Ovary (tissue), 9 donors: ENCODE measurements around the gene TGDS. TPM values are rescaled to one million over a fixed set of nuclear protein-coding genes. Genes with fewer than 3 reads are reported as not detected.
"Not testable (repeated sequence)": the region's sequence is repeated elsewhere in the genome, so short reads cannot be mapped to it uniquely, and the experiment has no call there.

Source experiments
- DNase-seq, 5 donors: peaks; one replicate each; pipeline ENCODE4 v3.0.0-alpha.2; 2019 to 2020
- H3K27ac ChIP-seq, 2 donors: fragments of 200-600 bp; one replicate each; pipeline versions ENCODE4 v1.5.1 to v1.8.0; 2019 to 2022
- H3K27me3 ChIP-seq: fragments of 200-600 bp; one replicate; pipeline ENCODE4 v1.8.0; 2022
- H3K36me3 ChIP-seq: fragments of 200-600 bp; sonication (generic); one replicate; pipeline ENCODE4 v1.5.1; 2019
- H3K4me1 ChIP-seq: one replicate; pipeline ENCODE4 v1.8.1; 2013; ENCODE audit warnings: mild to moderate bottlenecking, moderate library complexity; ENCODE audit not compliant: insufficient read depth
- H3K4me3 ChIP-seq: fragments of 200-600 bp; sonication (generic); one replicate; pipeline ENCODE4 v1.5.1; 2017
- H3K9me3 ChIP-seq, 2 donors: fragments of 200-600 bp in 1 of 2; sonication (generic) in 1 of 2; one replicate each; pipeline versions ENCODE4 v1.5.1 to v1.8.1; 2013 to 2019; ENCODE audit warnings: mild to moderate bottlenecking in 1 of 2, moderate library complexity in 1 of 2
- CTCF ChIP-seq, 3 donors: fragments of 450-650 bp in 2 of 3; fragments of 200-600 bp in 1 of 3; IDR thresholded peaks; one replicate each; pipeline versions ENCODE4 v1.5.1 to v1.8.0; 2016 to 2022; ENCODE audit warnings: antibody characterized with exemption in 3 of 3, mild to moderate bottlenecking in 1 of 3
- EP300 ChIP-seq: sonication (generic); formaldehyde crosslinking; IDR thresholded peaks from one replicate; pipeline ENCODE4 v1.6.1; 2017; ENCODE audit warnings: antibody characterized with exemption
- POLR2A ChIP-seq: fragments of 450-650 bp; IDR thresholded peaks from one replicate; pipeline ENCODE4 v1.6.1; 2017; ENCODE audit warnings: antibody characterized with exemption, mild to moderate bottlenecking, moderate library complexity
- WGBS, 3 donors: extraction: QIAGEN DNeasy Blood & Tissue Kit in 1 of 3; methylation state at CpG; one replicate each; pipeline versions ENCODE4 v1.1.5 to v1.1.7; 2013 to 2017; 5-methylcytosine and 5-hydroxymethylcytosine counted together
- intact Hi-C, 4 donors: fragments of 100-400 bp; cut with DNase I; formaldehyde crosslinking; loops; one replicate each; pipeline versions ENCODE4 v1.11.0 to v1.15.1; 2022 to 2023
- polyA plus RNA-seq, 2 donors: library from polyadenylated mRNA; stranded (reverse); fragments of 200-250 nt in 1 of 2; fragments of 350-450 nt in 1 of 2; fragmentation: Illumina TruSeq in 1 of 2; extraction: RNeasy Lipid Tissue Mini Kit (QIAGEN cat#74804) in 1 of 2; gene quantifications; one replicate each; pipeline ENCODE4 v1.2.3, GENCODE V29; 2013 to 2014
- total RNA-seq, 7 donors: library from RNA; depleted of rRNA in 2 of 7; stranded (reverse); fragments of >200 nt in 2 of 7; fragmentation: NEBNext Ultra II Directional in 3 of 7; extraction: Animal tissue kit (Norgen Biotek cat#: 25700) in 3 of 7; gene quantifications; one replicate each; pipeline versions ENCODE4 v1.1.0 to v1.2.4, GENCODE V29; 2016 to 2023
- donor health status: DM: no; HTN: no; CAD: no; lungs with moderate emphysema.
- donor health status: DM: no; HTN: no; CAD: no.
- donor health status: Bipolar disorder and iron deficiency.
- donor health status: DM: yes; HTN: yes; CAD: no.
- donor health status: DM: no; HTN: no; CAD: no.
- donor health status: DM: yes; HTN: yes; CAD: no.

The TGDS gene
- total and polyA plus RNA-seq, 9 donors: 8.4 to 14.3 (median 11.5) TPM

GRCh38 chr13:94535775-94536174, 60.2 kb downstream of the TGDS start:
- 59 to 68% (median 62%) methylated on average over 4 of the region's 4 CpGs for WGBS, 3 donors
- no peak for DNase-seq
- Histone ChIP-seq H3K27me3 (no peaks in the 10 kb centered on the region), H3K4me1 (no peaks in the 10 kb centered on the region), H3K27ac (no peak overlapping the region), H3K36me3 (no peaks in the 10 kb centered on the region), H3K9me3 (no peaks in the 10 kb centered on the region), H3K4me3 (no peak overlapping the region)
- intact Hi-C loops: no loop called here
- TF ChIP-seq POLR2A (no peak), EP300 (no peak), CTCF (IDR thresholded peaks at IDR 0.05) (no peak)

- TF ChIP-seq CTCF (IDR thresholded peaks at IDR 0.05) (no peak), POLR2A (no peak), EP300 (no peak)
- H3K27me3 ChIP-seq: no peaks in the 10 kb centered on the region
- no peak overlapping the region for H3K27ac ChIP-seq
- no peaks in the 10 kb centered on the region for H3K36me3 ChIP-seq
- H3K4me1 ChIP-seq: no peaks in the 10 kb centered on the region
- DNase-seq: no peak
- H3K9me3 ChIP-seq: no peaks in the 10 kb centered on the region
- H3K4me3 ChIP-seq: no peak overlapping the region
- intact Hi-C loops: no loop called here
- WGBS, 3 donors: 70 to 80% (median 76%) methylated on average over 2 of the region's 2 CpGs
These were observed 60.7 kb downstream of the TGDS start for GRCh38 chr13:94535231-94535630.

GRCh38 chr13:94534166-94534565, 61.8 kb downstream of the TGDS start:
- Histone ChIP-seq H3K36me3 (no peaks in the 10 kb centered on the region), H3K9me3 (no peaks in the 10 kb centered on the region), H3K4me1 (no peaks in the 10 kb centered on the region), H3K27ac (no peak overlapping the region), H3K4me3 (no peak overlapping the region), H3K27me3 (no peaks in the 10 kb centered on the region)
- WGBS, 3 donors: 44 to 64% (median 60%) methylated on average over 1 of the region's 1 CpG
- intact Hi-C loops: no loop called here
- DNase-seq: no peak
- TF ChIP-seq EP300 (no peak), POLR2A (no peak), CTCF (IDR thresholded peaks at IDR 0.05) (no peak)

GRCh38 chr13:94532278-94532677, 63.7 kb downstream of the TGDS start:
- H3K9me3 ChIP-seq, H3K36me3 ChIP-seq, intact Hi-C loops, H3K4me3 ChIP-seq, H3K4me1 ChIP-seq, DNase-seq, H3K27me3 ChIP-seq, H3K27ac ChIP-seq: not testable (repeated sequence)
- 77 to 88% (median 79%) methylated on average over 2 of the region's 2 CpGs for WGBS, 3 donors

GRCh38 chr13:94526956-94527355, 69.0 kb downstream of the TGDS start:
- H3K4me3 ChIP-seq, H3K27ac ChIP-seq, H3K9me3 ChIP-seq, H3K36me3 ChIP-seq, H3K27me3 ChIP-seq, DNase-seq, H3K4me1 ChIP-seq, intact Hi-C loops: not testable (repeated sequence)
- 64 to 79% (median 79%) methylated on average over 7 of the region's 7 CpGs for WGBS, 3 donors

- 89 to 96% (median 95%) methylated on average over 2 of the region's 2 CpGs for WGBS, 3 donors
- no peaks in the 10 kb centered on the region for H3K27me3 ChIP-seq
- intact Hi-C loops: no loop called here
- H3K27ac ChIP-seq: no peak overlapping the region
- H3K9me3 ChIP-seq: no peaks in the 10 kb centered on the region
- no peak overlapping the region for H3K4me3 ChIP-seq
- H3K4me1 ChIP-seq: no peaks in the 10 kb centered on the region
- TF ChIP-seq POLR2A (no peak), CTCF (IDR thresholded peaks at IDR 0.05) (no peak), EP300 (no peak)
- H3K36me3 ChIP-seq: no peaks in the 10 kb centered on the region
- DNase-seq: no peak
These were observed 70.2 kb downstream of the TGDS start for GRCh38 chr13:94525781-94526180.
